ENCODE measurements around the gene GAS2L2.

DNA sequence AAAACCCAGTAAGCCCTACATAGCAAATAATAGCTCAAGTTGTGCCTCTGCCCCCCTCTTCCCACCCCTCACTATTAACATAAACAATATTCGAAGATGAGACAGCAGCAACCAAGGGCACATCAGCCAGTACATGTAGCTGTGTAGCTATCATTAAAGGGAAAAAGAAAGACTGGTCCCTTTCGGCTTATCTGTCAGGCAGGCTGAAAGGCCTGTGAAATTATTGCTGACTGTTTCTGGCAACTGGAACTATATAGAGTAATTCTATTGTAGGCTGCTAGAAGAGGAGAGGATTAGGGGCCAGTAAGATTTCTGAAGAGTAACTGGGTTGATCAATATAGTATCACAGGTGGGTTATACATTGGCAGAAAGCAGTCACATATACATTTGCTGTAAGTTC is 58.1 kb downstream of the GAS2L2 start:
- TF ChIP-seq EZH2phosphoT487 (IDR thresholded peaks at IDR 0.05; ENCODE audit: insufficient read depth, low read depth) (no peak), EZH2 (IDR thresholded peaks at IDR 0.05; ENCODE audit: insufficient read depth, poor library complexity, severe bottlenecking) (no peak)
